Fibroblast of mammary gland (primary cell): ENCODE data around the gene ADM5.

ENCODE experiments used
- DNase-seq: peaks from one replicate; pipeline ENCODE4 v3.0.0-alpha.2; 2010; ENCODE audit warnings: low read depth
- H3K4me3 ChIP-seq: 2 replicates; pipeline ENCODE4 v1.5.1; 2011; ENCODE audit warnings: low read depth, mild to moderate bottlenecking, low read length, moderate library complexity; ENCODE audit not compliant: control insufficient read depth
- CTCF ChIP-seq: conservative IDR thresholded peaks from 2 replicates; pipeline ENCODE4 v1.5.1; 2011; ENCODE audit warnings: low read depth, low read length, inconsistent platforms; ENCODE audit not compliant: control insufficient read depth, insufficient read depth

The ADM5 gene

DNA sequence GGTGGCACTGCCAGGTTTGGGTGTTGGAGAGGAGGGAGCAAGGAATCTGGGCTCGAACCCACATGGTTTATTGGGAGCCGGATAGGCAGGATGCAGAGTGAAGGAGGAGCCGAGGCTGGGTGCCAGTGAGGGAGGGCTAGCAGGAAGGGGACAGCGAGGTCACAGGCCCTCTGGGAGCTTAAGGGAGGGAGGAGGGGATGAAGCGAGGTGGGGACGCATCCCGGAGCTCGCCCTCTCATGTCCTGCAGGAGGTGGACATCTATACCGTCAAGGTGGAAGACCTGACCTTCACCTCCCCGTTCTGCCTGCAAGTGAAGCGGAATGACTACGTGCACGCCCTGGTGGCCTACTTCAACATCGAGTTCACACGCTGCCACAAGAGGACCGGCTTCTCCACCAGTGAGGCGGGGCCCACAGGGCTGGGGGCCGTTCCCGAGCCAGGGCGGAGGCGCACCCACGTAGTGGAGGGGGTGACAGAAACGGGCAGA lies 3.5 kb upstream of the ADM5 start:
- H3K4me3 ChIP-seq, result no peak overlapping the region
- TF ChIP-seq CTCF, result no peak
- DNase-seq, result no peak

- DNase-seq, result no peak
Observed at GRCh38 chr19:49686503-49687088, 2.8 kb upstream of the ADM5 start.

GRCh38 chr19:49687150-49687549 lies 2.2 kb upstream of the ADM5 start:
- H3K4me3 ChIP-seq, result no peak overlapping the region
- no peak for DNase-seq
- TF ChIP-seq CTCF, result no peak

More at GRCh38 chr19:49686503-49687088, 2.8 kb upstream of the ADM5 start:
- TF ChIP-seq CTCF, result no peak
- no peak overlapping the region for H3K4me3 ChIP-seq

- DNase-seq, result no peak
- H3K4me3 ChIP-seq, result no peak overlapping the region
- no peak for TF ChIP-seq CTCF
Observed at GRCh38 chr19:49687566-49688316, 1.7 kb upstream of the ADM5 start.

DNA sequence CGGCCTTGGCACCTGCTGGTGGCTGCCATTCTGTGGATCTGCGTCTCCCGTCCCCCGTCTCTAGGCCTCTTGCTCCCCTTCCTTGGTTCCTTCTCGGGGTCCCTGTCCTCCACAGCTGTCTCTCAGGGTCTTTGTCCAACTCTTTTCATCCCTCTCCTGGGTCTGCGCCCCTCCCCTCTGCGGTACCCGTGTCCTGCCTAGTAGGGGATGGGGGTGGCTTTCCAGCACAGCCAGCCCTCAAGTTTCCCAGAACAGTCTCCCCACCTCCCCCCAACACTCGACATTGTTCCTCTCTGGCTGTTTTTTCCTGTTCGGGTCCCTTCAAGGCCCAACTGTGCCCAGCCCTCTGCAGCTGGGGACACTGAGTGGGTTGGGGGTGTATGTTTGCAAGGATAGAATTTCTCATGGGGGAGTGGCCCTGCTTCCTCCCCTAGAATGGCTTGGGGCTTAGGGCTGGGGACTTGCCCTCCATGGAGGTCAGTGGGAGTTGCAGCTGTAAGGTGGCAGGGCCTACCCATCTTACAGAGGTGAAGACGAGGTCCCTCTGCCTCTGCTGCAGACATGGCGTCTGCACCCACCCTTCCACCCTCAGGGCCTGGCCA lies 762 bp upstream of the ADM5 start:
- no peak overlapping the region for H3K4me3 ChIP-seq
- no peak for TF ChIP-seq CTCF
- no peak for DNase-seq

- no peak for TF ChIP-seq CTCF
- no peak for DNase-seq
- peak overlapping the region; percentile 60 for H3K4me3 ChIP-seq
Observed at GRCh38 chr19:49690079-49690655, 773 bp downstream of the ADM5 start.
